Measurements from ENCODE around the gene FGFR1OP2.

DNA sequence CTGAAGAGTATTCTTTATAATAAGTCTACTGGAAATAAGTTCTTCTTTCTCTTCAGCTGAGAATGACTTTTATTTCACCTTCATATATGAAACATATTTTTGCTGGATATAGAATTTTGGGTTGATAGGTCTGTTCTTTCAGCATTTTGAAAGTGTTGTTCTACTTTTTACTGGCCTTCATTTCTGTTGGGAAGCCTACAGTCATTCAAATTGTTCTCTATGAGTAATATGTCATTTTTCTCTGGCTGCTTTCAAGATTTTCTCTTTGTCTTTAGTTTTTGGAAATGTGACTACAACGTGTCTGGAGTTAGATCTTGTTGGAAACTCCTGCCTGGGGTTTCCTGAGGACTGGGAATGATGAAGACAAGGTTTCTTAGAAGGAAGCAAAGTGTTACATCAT lies 10.0 kb downstream of the FGFR1OP2 start:
- TF ChIP-seq, protein P1, sequence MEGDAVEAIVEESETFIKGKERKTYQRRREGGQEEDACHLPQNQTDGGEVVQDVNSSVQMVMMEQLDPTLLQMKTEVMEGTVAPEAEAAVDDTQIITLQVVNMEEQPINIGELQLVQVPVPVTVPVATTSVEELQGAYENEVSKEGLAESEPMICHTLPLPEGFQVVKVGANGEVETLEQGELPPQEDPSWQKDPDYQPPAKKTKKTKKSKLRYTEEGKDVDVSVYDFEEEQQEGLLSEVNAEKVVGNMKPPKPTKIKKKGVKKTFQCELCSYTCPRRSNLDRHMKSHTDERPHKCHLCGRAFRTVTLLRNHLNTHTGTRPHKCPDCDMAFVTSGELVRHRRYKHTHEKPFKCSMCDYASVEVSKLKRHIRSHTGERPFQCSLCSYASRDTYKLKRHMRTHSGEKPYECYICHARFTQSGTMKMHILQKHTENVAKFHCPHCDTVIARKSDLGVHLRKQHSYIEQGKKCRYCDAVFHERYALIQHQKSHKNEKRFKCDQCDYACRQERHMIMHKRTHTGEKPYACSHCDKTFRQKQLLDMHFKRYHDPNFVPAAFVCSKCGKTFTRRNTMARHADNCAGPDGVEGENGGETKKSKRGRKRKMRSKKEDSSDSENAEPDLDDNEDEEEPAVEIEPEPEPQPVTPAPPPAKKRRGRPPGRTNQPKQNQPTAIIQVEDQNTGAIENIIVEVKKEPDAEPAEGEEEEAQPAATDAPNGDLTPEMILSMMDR (IDR thresholded peaks at IDR 0.05) = no peak
- TF ChIP-seq EP300 (IDR thresholded peaks at IDR 0.05; ENCODE audit: borderline replicate concordance in 1 of 2, low read depth in 1 of 2, low read length in 1 of 2) = no peak

All from SK-N-SH (cell line).